ENCODE data around the gene TRRAP. TPM values are rescaled to one million over a fixed set of nuclear protein-coding genes. Genes with fewer than 3 reads are reported as not detected.

TRRAP gene
- total and polyA plus RNA-seq, 8 donors, result 4.3 to 38.0 (median 15.7) TPM

DNA sequence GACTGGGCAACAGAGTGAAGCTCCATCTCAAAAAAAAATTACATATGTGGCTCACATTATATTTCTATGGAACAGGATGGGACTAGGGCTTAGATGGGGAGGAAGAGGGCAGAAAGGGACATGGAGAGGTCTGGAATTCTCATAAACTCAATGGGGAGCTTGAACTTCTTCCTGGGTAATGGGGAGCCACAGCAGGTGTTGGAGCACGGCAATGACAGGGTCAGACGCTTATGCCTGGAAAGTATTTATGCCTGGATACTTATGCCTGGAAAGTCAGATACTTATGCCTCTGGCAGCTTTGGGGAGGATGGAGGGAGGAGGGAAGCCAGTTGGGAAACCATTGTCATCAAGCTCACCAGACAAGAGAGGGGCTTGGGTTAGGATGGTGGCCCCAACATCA is 45.3 kb upstream of the TRRAP start:
- no peaks in the 10 kb centered on the region for H3K4me1 ChIP-seq
- intact Hi-C loops (cut with DNase I; ENCODE audit: low total_unique reads), result no loop called here
- 78 to 98% (median 88%) methylated on average over 2 of the region's 2 CpGs for WGBS, 5 donors

DNA sequence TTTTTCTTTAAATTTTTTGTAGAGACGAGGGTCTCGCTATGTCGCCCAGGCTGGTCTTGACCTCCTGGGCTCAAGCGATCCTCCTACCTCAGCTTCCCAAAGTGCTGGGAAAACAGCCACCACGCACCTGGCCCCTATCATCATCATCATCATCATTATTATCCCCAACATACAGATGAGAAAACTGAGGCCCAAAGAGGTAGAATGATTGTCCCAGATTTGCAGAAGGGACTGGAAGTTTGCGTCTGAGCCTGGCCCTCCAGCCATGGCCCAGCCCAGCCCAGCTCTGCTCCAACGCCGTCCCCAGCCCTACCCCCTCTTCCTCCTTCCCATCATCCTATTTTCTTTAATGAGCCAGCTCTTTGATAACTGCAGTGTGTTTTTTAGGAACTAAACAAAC is 43.4 kb upstream of the TRRAP start:
- H3K9me3 ChIP-seq, result no peaks in the 10 kb centered on the region
- H3K36me3 ChIP-seq, result no peaks in the 10 kb centered on the region
- 61 to 74% (median 65%) methylated on average over 8 of the region's 8 CpGs for WGBS, 5 donors
- no peak overlapping the region for H3K27ac ChIP-seq
- intact Hi-C loops (cut with DNase I; ENCODE audit: low total_unique reads), result no loop called here
- TF ChIP-seq POLR2A (IDR thresholded peaks at IDR 0.05), result no peak
- TF ChIP-seq EP300 (IDR thresholded peaks at IDR 0.05), result no peak
- no peak for TF ChIP-seq POLR2AphosphoS5 (IDR thresholded peaks at IDR 0.05)
- TF ChIP-seq, protein P1, sequence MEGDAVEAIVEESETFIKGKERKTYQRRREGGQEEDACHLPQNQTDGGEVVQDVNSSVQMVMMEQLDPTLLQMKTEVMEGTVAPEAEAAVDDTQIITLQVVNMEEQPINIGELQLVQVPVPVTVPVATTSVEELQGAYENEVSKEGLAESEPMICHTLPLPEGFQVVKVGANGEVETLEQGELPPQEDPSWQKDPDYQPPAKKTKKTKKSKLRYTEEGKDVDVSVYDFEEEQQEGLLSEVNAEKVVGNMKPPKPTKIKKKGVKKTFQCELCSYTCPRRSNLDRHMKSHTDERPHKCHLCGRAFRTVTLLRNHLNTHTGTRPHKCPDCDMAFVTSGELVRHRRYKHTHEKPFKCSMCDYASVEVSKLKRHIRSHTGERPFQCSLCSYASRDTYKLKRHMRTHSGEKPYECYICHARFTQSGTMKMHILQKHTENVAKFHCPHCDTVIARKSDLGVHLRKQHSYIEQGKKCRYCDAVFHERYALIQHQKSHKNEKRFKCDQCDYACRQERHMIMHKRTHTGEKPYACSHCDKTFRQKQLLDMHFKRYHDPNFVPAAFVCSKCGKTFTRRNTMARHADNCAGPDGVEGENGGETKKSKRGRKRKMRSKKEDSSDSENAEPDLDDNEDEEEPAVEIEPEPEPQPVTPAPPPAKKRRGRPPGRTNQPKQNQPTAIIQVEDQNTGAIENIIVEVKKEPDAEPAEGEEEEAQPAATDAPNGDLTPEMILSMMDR (IDR thresholded peaks at IDR 0.05), result no peak
- peaks cover 0 to 33% (median 0%) of the 10 kb centered on the region in 3 donors for H3K27me3 ChIP-seq
- DNase-seq, result no peak
- H3K4me1 ChIP-seq, result no peaks in the 10 kb centered on the region
- H3K4me3 ChIP-seq, result no peak overlapping the region

More for the DNA sequence above, 45.3 kb upstream of the TRRAP start:
- Histone ChIP-seq H3K4me3 (no peak overlapping the region), H3K36me3 (no peaks in the 10 kb centered on the region), H3K27ac (no peak overlapping the region), H3K27me3 (peaks cover 0 to 21% (median 0%) of the 10 kb centered on the region in 3 donors), H3K9me3 (no peaks in the 10 kb centered on the region)
- no peak for DNase-seq
- TF ChIP-seq POLR2A (IDR thresholded peaks at IDR 0.05) (no peak), EP300 (IDR thresholded peaks at IDR 0.05) (no peak), POLR2AphosphoS5 (IDR thresholded peaks at IDR 0.05) (no peak)
- TF ChIP-seq, protein P1 (IDR thresholded peaks at IDR 0.05), result no peak

DNA sequence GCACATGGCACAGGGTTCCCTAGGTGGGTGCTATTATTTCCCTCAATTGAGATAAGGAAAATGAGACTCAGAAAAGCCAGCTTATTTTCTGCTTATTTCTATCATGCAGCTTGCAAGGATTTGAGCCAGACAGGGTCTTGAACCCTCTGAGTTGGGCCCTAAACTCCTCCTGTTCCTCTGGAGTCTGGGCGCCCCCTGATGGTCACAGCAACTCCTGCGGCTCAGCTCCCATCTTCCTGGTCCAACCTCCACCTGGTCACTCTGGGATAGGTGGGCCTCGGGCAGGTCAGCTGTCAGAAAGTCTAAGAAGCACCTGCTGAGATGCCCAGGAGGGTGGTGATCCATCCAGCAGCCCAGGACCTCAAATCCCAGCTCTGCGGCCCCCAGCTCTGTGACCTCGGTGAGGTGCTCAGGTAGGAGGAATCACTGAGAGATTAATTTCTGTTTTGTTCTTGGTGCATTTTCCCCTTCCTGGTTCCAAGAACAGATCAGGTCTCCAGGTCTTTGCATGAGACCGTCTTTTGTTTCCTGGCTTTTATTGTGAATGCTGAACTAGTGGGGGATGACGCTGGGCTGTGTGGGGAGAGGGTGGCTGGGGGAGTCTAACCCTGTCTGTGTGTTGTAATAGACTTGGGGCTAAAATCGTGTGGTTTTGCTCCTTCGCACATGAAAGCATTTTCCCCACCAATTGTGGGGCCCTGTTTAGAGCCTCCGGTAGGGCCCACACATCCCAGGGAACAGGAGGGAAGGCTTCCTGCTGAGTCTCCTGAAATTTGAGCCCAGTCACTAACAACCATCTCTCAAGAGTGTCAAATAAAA is 41.3 kb upstream of the TRRAP start:
- DNase-seq, result peak; percentile 45 to 62
- TF ChIP-seq, protein P1 (IDR thresholded peaks at IDR 0.05), result peak in 5 of 7 experiments; percentile 8 to 31 (median 27)
- no peak for TF ChIP-seq POLR2A (IDR thresholded peaks at IDR 0.05)
- Histone ChIP-seq H3K4me3 (no peak overlapping the region), H3K4me1 (peaks cover 0 to 7% (median 4%) of the 10 kb centered on the region in 4 donors), H3K27me3 (peaks cover 0 to 40% (median 0%) of the 10 kb centered on the region in 3 donors), H3K36me3 (no peaks in the 10 kb centered on the region), H3K27ac (no peak overlapping the region), H3K9me3 (no peaks in the 10 kb centered on the region)
- WGBS, 5 donors, result 22 to 32% (median 29%) methylated on average over 10 of the region's 10 CpGs
- intact Hi-C loops (cut with DNase I; ENCODE audit: low total_unique reads), result no loop called here

DNA sequence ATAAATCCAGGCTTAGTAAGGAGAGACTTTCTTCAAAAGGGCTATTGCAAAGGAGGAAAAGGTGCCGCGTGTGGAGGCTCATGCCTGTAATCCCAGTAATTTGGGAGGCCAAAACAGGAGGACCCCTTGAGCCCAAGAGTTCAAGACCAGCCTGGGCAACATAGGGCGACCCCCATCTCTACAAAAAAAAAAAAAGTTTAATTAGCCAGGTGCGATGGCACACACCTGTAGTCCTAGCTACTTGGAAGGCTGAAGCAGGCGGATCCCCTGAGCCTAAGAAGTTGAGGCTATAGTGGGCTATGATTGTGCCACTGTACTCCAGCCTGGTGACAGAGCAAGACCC is 40.7 kb upstream of the TRRAP start:
- WGBS, 5 donors, result 61 to 82% (median 65%) methylated on average over 5 of the region's 5 CpGs
- TF ChIP-seq POLR2A (IDR thresholded peaks at IDR 0.05) (no peak), POLR2AphosphoS5 (IDR thresholded peaks at IDR 0.05) (no peak), EP300 (IDR thresholded peaks at IDR 0.05) (no peak)
- TF ChIP-seq, protein P1 (IDR thresholded peaks at IDR 0.05), result no peak
- Histone ChIP-seq H3K9me3 (no peaks in the 10 kb centered on the region), H3K27ac (no peak overlapping the region), H3K4me1 (peaks cover 0 to 7% (median 4%) of the 10 kb centered on the region in 4 donors), H3K36me3 (no peaks in the 10 kb centered on the region), H3K27me3 (peaks cover 0 to 40% (median 0%) of the 10 kb centered on the region in 3 donors), H3K4me3 (no peak overlapping the region)
- intact Hi-C loops (cut with DNase I; ENCODE audit: low total_unique reads), result no loop called here
- no peak for DNase-seq
